Measurements from ENCODE around the gene SLC22A4.

SLC22A4 gene

DNA sequence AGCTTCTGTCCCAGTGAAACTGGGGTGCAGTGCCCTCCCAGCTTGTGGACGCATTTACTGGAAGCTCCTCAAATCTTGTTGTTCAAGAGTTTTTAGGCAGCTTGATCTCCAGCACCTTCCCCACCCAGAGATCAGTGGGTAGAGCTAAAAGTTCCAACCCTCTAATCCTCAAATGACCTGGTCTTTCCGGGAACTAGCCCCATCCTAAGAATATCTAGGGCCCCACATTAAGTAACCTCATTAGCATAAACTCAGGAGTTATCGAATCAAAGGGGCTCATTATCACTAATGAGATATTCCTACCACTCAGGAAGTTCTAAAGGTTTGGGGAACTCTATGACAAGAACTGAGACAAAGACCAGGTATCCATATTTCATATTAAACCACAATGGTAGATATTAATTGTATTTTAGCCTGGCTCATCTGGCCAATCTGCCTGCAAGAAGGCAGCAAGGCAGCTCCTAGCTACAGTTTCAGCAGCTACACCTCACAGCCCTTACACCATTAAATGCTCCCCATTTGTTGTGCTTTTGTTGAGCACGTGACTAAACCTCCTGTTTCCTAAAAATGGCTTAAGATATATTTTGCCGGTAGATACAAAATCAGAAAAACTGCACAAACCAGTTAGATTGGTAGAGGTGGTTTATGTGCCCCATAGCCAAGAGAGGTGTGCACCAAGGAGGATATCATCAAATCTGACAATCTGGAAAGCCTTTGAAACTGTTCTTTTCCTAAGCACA, 50.8 kb downstream of the SLC22A4 start:
- DNase-seq = no peak

DNA sequence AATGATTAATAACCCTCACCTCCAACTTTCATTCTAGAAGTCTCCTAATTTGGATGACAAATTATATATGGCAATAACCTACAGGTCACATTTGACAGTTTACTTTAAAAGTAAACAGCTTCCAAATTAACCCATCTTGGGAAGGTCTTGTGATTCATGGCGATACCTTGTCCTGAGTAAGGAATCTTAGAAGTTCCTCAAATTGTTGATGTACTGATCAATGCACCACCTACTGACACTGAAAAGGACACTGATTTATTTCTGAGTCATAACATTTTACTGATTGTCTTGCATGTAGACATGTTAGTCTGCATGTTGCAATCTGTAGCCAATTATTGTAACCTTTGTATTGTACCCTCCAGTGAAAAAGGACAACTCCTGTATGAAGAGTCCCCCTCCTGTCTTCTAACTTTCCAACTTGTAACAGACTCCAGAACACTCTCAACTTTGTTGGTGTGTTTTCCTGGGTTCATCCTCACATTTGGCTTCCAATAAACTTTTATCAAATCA, 59.3 kb downstream of the SLC22A4 start:
- DNase-seq = no peak

DNA sequence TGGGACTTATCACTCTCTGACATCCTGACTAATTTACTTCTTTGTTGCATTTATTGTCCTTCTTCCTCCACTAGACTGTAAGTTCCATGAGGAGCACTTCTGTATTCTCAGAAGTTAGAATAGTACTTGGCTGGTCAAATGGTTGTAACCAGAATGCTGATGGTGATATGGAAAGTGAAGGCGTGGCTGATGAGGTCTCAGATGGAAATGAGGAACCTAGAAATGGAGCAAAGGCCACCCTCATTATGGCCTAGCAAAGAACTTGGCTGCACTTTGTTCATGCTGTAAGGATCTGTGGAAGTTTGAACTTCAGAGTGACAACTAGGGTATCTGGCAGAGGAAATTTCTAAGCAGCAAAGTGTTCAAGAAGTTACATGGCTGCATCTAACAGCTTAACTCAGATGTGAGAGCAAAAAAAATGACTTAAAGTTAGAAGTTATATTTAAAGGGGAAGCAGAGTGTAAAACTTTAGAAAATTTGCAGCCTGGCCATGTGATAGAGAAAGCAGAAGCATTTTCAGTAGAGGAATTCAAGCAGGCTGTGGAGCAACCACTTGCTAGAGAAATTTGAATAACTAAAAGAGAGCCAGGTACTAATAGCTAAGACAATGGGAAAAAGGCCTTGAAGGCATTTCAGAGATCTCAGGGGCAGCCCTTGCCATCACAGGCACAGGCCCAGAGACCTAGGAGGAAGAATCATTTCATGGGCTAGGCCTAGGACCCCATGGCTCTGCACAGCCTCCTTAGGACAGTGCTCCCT, 60.4 kb downstream of the SLC22A4 start:
- DNase-seq = no peak

DNA sequence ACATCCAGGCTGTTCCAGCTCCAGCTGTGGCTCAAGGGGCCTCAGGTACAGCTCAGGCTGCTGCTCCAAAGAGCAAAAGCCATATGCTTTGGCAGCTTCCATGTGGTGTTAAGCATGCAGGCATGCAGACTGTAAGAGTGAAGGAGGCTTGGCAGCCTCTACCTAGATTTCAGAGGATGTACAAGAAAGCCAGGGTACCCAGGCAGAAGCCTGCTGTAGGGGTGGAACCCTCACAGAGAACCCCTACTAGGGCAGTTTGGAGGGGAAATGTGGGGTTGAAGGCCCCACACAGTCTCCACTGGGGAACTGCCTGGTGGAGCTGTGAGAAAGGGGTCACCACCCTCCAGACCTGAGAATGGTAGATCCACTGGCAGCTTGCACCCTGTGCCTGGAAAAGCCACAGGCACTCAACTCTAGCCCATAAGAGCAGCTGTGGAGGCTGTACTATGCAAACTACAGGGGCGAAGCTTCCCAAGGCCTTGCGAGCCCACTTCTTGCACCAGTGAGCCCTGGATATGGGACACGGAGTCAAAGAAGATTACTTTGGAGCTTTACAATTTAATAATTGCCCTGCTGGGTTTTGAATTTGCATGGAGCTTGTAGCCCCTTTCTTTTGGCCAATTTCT, 61.1 kb downstream of the SLC22A4 start:
- DNase-seq = no peak

DNA sequence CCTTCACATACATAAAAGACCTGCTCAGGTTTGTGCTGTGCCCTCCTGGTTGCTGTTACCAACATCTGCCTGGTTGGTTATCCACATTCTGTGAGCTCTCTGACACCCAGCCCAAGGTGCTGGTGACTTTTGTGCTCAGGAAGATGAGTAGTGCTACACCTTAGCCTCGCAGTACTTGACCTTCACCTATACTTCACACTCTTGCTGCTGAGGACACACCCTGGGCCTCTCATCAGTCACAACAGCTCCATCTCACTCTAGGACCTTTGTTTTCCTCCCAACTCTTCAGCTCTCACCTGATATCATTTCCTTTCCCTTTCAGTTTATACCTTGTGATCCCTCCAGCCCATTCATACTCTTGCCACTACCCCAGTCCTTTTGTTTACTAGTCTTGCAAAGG, 64.6 kb downstream of the SLC22A4 start:
- DNase-seq = no peak

- DNase-seq = no peak
Observed at GRCh38 chr5:132362086-132362485, 67.9 kb downstream of the SLC22A4 start.

DNA sequence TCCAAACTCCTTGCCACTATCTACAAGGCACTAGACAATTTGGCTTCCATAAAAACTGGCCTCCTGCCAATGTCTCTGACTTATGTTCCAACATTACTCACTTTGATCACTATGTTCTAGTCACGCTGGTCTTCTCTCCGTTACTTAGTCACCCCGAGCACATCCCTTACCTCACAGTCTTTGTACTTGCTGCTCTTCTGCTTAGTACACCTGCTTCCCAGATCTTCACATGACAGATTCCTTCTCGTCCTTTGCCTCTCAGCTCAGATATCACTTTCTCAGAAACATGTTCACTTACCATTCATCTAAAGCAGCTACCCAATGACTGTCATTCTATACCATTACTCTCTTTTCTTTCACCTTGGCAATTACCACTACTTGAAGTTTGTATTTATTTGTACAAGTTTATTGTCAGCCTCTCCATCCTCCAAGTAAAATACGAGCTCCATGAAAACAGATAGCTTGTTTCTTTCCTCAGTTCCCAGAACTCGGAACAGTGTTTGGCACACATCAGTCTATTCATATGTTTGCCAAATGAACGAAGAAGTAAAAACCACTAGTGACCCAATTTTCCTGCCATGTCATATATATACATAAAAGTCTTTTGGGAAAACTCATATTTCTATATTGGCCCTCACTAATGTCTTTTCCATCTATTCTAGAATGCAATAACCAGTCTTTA, 69.4 kb downstream of the SLC22A4 start:
- peak; percentile 9 for DNase-seq

- DNase-seq = no peak
Observed at GRCh38 chr5:132364319-132364718, 70.1 kb downstream of the SLC22A4 start.

GRCh38 chr5:132365213-132365612, 71.0 kb downstream of the SLC22A4 start:
- no peak for DNase-seq

DNA sequence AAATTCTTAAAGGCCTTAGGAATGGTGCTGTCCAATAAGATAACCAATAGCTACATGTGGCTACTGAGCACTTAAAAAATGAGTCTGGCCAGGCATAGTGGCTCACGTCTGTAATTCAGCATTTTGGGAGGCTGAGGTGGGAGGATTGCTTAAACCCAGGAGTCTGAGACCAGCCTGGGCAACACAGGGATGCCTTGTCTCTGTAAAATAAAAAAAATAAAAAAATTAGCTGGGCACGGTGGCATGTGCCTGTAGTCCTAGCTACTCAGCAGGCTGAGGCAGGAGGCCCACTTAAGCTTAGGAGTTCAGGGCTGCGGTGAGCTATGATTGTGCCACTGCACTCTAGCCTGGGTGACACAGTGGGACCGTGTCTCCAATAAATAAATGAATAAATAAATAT, 74.0 kb downstream of the SLC22A4 start:
- no peak for DNase-seq

DNA sequence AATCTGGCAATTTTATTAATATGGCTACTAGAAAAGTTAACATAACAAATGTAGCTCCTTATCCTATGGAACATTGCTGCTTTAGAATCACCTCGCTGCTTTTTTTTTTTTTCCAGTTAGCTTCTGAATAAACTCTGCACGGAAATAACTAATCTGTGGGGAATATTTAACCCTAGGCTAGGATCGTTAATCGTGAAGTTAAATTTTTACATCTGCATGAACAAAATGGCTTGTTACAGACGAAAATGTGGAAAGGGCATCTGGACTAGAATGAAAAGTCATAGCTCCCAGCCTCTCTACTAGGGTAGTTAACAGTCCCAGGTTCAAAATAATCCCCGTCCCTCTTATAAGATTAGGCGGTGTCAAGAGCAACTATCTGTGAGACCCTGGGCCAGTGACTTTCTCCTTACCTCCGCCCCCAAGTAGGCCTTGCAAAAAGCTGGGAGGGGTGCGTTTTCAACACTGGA, 74.8 kb downstream of the SLC22A4 start:
- DNase-seq = no peak

- DNase-seq = peak; percentile 65
Observed at GRCh38 chr5:132369474-132370180, 75.4 kb downstream of the SLC22A4 start, which contains the start of gene SLC22A5. TSS of gene SLC22A5 (plus strand) at chr5:132369710. CDS start at chr5:132369973, 263 bp downstream.

DNA sequence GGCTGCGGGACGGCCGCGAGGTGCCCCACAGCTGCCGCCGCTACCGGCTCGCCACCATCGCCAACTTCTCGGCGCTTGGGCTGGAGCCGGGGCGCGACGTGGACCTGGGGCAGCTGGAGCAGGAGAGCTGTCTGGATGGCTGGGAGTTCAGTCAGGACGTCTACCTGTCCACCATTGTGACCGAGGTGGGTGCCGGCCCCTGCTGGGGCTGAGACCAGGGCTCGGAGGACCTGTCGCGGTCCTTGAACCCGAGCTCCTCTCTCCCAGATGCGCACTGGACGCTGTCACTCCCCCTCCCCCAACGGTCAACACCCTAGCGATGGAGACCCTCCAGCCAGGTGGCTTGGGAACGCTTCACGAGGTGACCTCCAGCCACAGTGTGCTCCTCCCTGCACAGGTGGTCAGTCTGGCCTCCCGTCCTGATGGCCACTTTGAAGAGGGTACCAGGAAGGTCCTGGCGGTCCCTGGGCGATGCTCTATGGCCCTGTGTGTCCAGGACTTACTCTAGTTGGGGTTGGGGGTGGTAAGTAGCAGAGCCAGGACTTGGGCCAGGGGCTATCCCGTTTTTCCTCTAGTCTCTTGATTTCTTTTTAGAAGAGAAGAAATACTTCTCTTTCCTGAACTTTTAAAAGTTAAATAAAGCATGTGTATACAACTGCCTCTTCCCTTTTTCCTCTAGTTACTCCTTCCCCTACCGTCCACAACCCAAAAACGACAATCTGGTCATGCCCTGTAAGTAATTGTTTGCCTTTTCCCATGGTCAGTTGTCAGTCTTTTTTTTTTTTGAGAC, 76.2 kb downstream of the SLC22A4 start:
- no peak for DNase-seq

DNA sequence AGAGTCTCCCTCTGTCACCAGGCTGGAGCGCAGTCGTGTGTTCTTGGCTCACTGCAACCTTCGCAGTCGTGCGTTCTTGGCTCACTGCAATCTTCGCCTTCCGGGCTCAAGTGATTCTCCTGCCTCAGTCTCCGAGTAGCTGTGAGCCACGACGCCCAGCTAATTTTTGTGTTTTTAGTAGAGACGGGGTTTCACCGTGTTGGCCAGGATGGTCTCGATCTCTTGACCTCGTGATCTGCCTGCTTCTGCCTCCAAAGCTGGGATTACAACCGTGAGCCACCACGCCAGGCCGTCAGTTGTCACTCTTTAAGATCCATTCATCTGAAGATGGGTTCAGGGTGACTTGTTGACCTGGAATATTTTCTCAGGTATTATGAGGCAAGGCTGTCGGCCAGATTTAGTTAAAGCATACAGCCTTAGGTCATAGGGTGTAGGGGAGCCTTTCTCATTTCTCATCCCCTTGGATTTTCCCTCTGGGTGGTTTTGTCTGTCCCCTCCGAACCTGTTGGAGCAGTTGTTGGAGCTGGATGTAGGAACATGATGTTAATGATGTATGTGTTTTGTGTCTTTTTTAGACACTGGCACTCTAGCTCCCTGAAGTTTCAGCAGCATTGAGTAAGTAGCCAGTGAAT, 76.9 kb downstream of the SLC22A4 start:
- no peak for DNase-seq

GRCh38 chr5:132371603-132371994, 77.4 kb downstream of the SLC22A4 start:
- no peak for DNase-seq

DNA sequence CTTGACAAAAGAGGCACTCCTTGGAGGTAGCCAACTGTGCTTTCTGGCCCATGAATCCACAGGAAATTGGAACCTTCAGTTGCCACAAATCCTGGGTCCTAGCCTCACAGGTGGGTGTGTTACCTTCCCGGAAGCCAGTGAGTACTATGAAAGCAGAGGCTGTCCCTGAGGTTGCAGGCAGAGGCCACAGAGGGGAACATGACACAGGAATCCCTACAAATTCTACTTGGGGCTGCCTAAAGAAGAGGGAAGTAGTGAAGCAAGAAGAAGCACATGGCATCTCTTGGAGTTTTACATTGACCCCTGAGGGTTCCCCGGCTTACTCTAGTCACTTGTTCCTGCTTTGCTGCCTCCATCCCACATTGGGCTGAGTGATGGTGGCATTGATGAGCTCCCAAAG, 77.9 kb downstream of the SLC22A4 start:
- no peak for DNase-seq

GRCh38 chr5:132372542-132372941, 78.3 kb downstream of the SLC22A4 start:
- DNase-seq = no peak

- DNase-seq = no peak
Observed at GRCh38 chr5:132375957-132376356, 81.8 kb downstream of the SLC22A4 start.

- DNase-seq = no peak
Observed at GRCh38 chr5:132376694-132377641, 82.8 kb downstream of the SLC22A4 start.

DNA sequence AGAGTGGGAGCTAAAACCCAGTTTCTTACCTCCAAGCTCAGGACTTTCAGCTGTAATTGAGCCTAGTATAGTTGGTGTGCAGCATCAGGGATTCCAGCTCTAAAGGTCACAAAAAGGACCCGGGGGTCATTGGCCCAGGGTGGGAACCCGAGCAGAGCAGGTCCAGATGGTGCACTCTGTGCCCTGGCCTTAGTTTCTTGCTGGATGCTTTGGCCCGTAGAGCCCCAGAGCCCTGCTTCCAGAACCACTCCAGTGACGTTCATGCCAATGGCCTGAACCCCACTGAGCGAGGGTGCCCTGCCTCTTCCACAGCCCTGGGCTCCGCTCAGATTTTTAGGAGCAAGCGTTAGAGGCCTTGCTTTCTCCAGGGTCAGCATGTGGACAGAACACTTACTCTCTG, 83.5 kb downstream of the SLC22A4 start:
- no peak for DNase-seq
